ENCODE results near the gene PAPLN. TPM values are rescaled to one million over a fixed set of nuclear protein-coding genes. Genes with fewer than 3 reads are reported as not detected.

Gene PAPLN
- total and polyA plus RNA-seq, 2 of the 13 experiments (the other 11 are each of a cell fraction or from before 2014, with no cell fraction given) = not detected

- Histone ChIP-seq H3K27ac (ENCODE audit: extremely low read length, insufficient read depth, low read length) (no peak overlapping the region), H3K79me2 (ENCODE audit: insufficient read depth, low read length) (no peaks in the 10 kb centered on the region), H3K4me3 (replicated peaks in 1 of 3; ENCODE audit: insufficient read depth in 1 of 3, low read depth in 2 of 3, low read length in 3 of 3) (no peak overlapping the region), H3K36me3 (replicated peaks in 1 of 2; ENCODE audit: control insufficient read depth in 1 of 2, insufficient read depth in 2 of 2, low read length in 2 of 2) (no peaks in the 10 kb centered on the region), H3K9me3 (ENCODE audit: low read length) (no peaks in the 10 kb centered on the region), H4K20me1 (ENCODE audit: insufficient read depth, low read length) (no peaks in the 10 kb centered on the region), H2AFZ (ENCODE audit: low read length) (no peak overlapping the region), H3K4me1 (ENCODE audit: insufficient read depth, low read length) (peaks cover 14% of the 10 kb centered on the region), H3K9ac (ENCODE audit: insufficient read depth, low read depth, low read length) (no peak overlapping the region), H3K27me3 (ENCODE audit: control insufficient read depth in 1 of 2, insufficient read depth in 2 of 2, low read length in 2 of 2) (peaks cover 14 to 62% of the 10 kb centered on the region in 2 experiments), H3K4me2 (ENCODE audit: low read depth, low read length) (no peak overlapping the region)
- CTCF ChIA-PET (ENCODE audit: low intra/inter-chr PET ratio, low total read pairs) = no interaction called here
- FAIRE-seq (no peak), ATAC-seq (no peak), DNase-seq (ENCODE audit: low spot score) (no peak)
- intact Hi-C loops (cut with micrococcal nuclease; ENCODE audit: unreplicated experiment) = no loop called here
- in situ Hi-C loops (cut with HindIII; ENCODE audit: extremely low pct_ligation_motif_present, low pct_unique_long_range_greater_than_20kb) = no loop called here
- WGBS (ENCODE audit: low lambda C conversion rate) = 80% methylated on average over 1 of the region's 10 CpGs
- POLR2A ChIA-PET = interaction anchor here (1.2 kb wide), 1 partner anchor 9 kb away, joined by 3 read pairs; no protein-coding TSS in a partner anchor
- TF ChIP-seq FOXP1 (IDR thresholded peaks at IDR 0.05) (no peak), FOXP1 (CRISPR knock-in tag; IDR thresholded peaks at IDR 0.05) (no peak), NFE2L1 (CRISPR knock-in tag; IDR thresholded peaks at IDR 0.05; ENCODE audit: borderline replicate concordance) (no peak)
- no TSS peak for BruUV-seq (replicated peaks)
Measured at GRCh38 chr14:73240816-73241480, 3.6 kb downstream of the PAPLN start.

DNA sequence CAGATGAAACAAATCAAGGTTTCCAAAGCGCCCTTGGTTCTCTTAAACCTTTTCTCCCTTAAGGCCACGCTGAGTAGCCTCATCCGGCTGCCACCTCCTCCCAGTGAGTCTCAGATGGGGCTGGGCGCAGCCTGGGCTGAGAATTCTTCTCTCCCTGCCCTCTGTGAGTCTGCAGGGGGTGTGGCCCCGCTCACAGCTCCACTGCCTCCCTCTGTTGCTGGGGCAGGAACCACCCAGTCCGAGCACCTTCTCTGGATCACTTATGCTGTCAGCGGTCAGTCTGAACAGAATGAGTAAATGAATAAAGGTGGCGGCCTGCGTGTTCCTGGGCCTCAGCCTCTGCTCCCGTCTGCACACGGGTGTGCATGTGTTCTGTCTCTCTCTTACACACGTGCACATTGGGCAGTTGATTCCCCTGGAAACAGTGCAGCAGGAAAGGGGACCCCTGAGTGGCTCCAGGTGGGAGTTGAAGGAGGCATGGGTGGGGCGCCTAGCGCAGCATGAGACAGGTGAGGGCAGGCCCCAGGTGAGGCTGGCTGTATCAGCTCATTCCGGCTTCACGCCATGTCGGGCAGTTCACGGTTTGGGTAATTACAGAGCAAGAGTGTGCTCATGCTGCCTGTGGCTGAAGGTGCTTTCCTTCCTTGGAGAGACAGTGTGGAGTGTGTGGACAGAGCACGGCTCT, 4.3 kb downstream of the PAPLN start:
- no peak for DNase-seq (ENCODE audit: low spot score)
- TF ChIP-seq, protein P1, sequence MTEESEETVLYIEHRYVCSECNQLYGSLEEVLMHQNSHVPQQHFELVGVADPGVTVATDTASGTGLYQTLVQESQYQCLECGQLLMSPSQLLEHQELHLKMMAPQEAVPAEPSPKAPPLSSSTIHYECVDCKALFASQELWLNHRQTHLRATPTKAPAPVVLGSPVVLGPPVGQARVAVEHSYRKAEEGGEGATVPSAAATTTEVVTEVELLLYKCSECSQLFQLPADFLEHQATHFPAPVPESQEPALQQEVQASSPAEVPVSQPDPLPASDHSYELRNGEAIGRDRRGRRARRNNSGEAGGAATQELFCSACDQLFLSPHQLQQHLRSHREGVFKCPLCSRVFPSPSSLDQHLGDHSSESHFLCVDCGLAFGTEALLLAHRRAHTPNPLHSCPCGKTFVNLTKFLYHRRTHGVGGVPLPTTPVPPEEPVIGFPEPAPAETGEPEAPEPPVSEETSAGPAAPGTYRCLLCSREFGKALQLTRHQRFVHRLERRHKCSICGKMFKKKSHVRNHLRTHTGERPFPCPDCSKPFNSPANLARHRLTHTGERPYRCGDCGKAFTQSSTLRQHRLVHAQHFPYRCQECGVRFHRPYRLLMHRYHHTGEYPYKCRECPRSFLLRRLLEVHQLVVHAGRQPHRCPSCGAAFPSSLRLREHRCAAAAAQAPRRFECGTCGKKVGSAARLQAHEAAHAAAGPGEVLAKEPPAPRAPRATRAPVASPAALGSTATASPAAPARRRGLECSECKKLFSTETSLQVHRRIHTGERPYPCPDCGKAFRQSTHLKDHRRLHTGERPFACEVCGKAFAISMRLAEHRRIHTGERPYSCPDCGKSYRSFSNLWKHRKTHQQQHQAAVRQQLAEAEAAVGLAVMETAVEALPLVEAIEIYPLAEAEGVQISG (CRISPR knock-in tag; IDR thresholded peaks at IDR 0.05) = no peak
- 0 out of 2 replicates have a peak, but pooled peaks have one; percentile 36 for TF ChIP-seq KDM5B (CRISPR knock-in tag; IDR thresholded peaks at IDR 0.05; ENCODE audit: borderline replicate concordance)
- POLR2A ChIA-PET = interaction anchor here (1.2 kb wide), 1 partner anchor 9 kb away, joined by 3 read pairs; no protein-coding TSS in a partner anchor
- CTCF ChIA-PET (ENCODE audit: low intra/inter-chr PET ratio, low total read pairs) = no interaction called here
- intact Hi-C loops (cut with micrococcal nuclease; ENCODE audit: unreplicated experiment) (no loop called here), in situ Hi-C loops (cut with HindIII; ENCODE audit: extremely low pct_ligation_motif_present, low pct_unique_long_range_greater_than_20kb) (no loop called here)
- H3K4me1 ChIP-seq (ENCODE audit: insufficient read depth, low read length) = peaks cover 11% of the 10 kb centered on the region
- H3K36me3 ChIP-seq (replicated peaks in 1 of 2; ENCODE audit: control insufficient read depth in 1 of 2, insufficient read depth in 2 of 2, low read length in 2 of 2) = no peaks in the 10 kb centered on the region
- H2AFZ ChIP-seq (ENCODE audit: low read length) = no peak overlapping the region
- no peaks in the 10 kb centered on the region for H3K9me3 ChIP-seq (ENCODE audit: low read length)
- no peaks in the 10 kb centered on the region for H4K20me1 ChIP-seq (ENCODE audit: insufficient read depth, low read length)
- no peaks in the 10 kb centered on the region for H3K79me2 ChIP-seq (ENCODE audit: insufficient read depth, low read length)
- H3K4me3 ChIP-seq (replicated peaks in 1 of 3; ENCODE audit: insufficient read depth in 1 of 3, low read depth in 2 of 3, low read length in 3 of 3) = no peak overlapping the region
- no TSS peak for BruUV-seq (replicated peaks)
- no peak for FAIRE-seq
- 36% methylated on average over 12 of the region's 19 CpGs for WGBS (ENCODE audit: low lambda C conversion rate)
- ATAC-seq = peak; percentile 33
- H3K27ac ChIP-seq (ENCODE audit: extremely low read length, insufficient read depth, low read length) = no peak overlapping the region
- H3K9ac ChIP-seq (ENCODE audit: insufficient read depth, low read depth, low read length) = no peak overlapping the region
- H3K27me3 ChIP-seq (ENCODE audit: control insufficient read depth in 1 of 2, insufficient read depth in 2 of 2, low read length in 2 of 2) = peaks cover 11 to 58% of the 10 kb centered on the region in 2 experiments
- no peak overlapping the region for H3K4me2 ChIP-seq (ENCODE audit: low read depth, low read length)
